RWPE2 (cell line): Measurements from ENCODE around the gene B4GALNT4.
"Not testable (repeated sequence)": the region's sequence is repeated elsewhere in the genome, so short reads cannot be mapped to it uniquely, and the experiment has no call there.

Experiments
- ATAC-seq: fragments of 200-7000 bp; cut with Tn5 transposase; 3 replicates; pipeline ENCODE4 v1.9.1; 2021; ENCODE audit warnings: low read depth
- DNase-seq: peaks from one replicate; pipeline ENCODE4 v3.0.0-alpha.2; 2020; ENCODE audit warnings: low spot score
- H3K27ac ChIP-seq: fragments of 450-650 bp; 2 replicates; pipeline ENCODE4 v1.5.1; 2017; ENCODE audit warnings: mild to moderate bottlenecking; ENCODE audit not compliant: poor library complexity, severe bottlenecking
- H3K27me3 ChIP-seq: fragments of 250-450 bp; sonication (Bioruptor Pico); 2 replicates; pipeline ENCODE4 v1.5.1; 2021; ENCODE audit warnings: mild to moderate bottlenecking, moderate library complexity; ENCODE audit not compliant: insufficient read depth, poor library complexity, severe bottlenecking
- H3K36me3 ChIP-seq: fragments of 250-450 bp; sonication (Bioruptor Pico); 2 replicates; pipeline ENCODE4 v1.5.1; 2020; ENCODE audit warnings: low read depth, mild to moderate bottlenecking, moderate library complexity
- H3K4me1 ChIP-seq: fragments of 250-450 bp; sonication (Bioruptor Pico); 2 replicates; pipeline ENCODE4 v1.5.1; 2021; ENCODE audit warnings: mild to moderate bottlenecking, moderate library complexity; ENCODE audit not compliant: insufficient read depth, poor library complexity, severe bottlenecking
- H3K4me3 ChIP-seq: fragments of 250-450 bp; sonication (Bioruptor Pico); 2 replicates; pipeline ENCODE4 v1.5.1; 2021; ENCODE audit warnings: mild to moderate bottlenecking, moderate library complexity; ENCODE audit not compliant: severe bottlenecking
- H3K9me3 ChIP-seq: fragments of 250-450 bp; sonication (Bioruptor Pico); 2 replicates; pipeline ENCODE4 v1.5.1; 2021; ENCODE audit warnings: mild to moderate bottlenecking, moderate library complexity; ENCODE audit not compliant: severe bottlenecking
- TF ChIP-seq, protein P1 (sequence below): fragments of 450-650 bp; IDR thresholded peaks from one replicate; pipeline ENCODE4 v1.5.1; 2017; ENCODE audit warnings: mild to moderate bottlenecking, moderate library complexity; ENCODE audit not compliant: poor library complexity, severe bottlenecking

B4GALNT4 gene

DNA sequence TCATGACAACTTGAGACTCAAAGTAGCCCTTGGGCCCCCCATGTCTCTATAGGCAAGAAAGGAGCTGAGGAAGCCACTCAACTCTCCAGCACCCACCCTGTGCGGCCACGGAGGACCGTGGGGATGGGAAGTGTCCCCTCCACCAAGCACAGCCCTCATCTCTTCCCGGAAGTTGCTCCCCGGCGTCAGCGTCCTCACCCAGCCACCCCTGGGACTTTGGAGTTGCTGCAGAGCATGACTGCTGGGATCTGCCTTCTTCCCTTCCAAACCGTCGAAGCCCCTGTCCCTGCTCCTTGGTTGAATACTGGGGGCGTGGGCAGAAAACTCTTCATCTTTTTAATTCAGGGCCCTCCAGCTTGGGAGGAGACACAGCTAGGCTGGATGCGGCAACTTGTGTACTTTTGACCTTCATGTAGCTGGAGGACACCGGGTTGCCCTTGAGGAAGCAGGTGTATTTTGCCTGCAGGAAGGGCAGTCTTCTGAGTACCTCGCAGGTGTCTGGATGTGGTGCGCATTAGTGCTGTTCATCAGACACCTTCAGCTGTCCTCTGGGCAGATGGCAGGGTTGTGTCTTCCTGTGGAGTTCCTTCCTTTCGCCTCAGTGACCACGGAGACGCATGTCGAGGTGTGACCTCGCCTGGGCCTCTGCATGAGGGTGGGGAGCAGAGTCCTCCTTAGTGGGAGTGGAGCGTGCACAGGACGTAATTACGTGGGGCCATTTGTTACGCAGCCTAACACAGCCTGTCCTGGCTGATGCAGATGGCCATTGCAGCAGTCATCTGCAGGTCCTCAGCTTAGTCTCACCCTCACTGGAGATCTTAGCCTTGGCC, 36.4 kb upstream of the B4GALNT4 start:
- DNase-seq = no peak
- Histone ChIP-seq H3K27ac (no peak overlapping the region), H3K27me3 (no peaks in the 10 kb centered on the region), H3K4me3 (no peak overlapping the region), H3K36me3 (no peaks in the 10 kb centered on the region), H3K4me1 (no peaks in the 10 kb centered on the region), H3K9me3 (no peaks in the 10 kb centered on the region)
- TF ChIP-seq, protein P1, sequence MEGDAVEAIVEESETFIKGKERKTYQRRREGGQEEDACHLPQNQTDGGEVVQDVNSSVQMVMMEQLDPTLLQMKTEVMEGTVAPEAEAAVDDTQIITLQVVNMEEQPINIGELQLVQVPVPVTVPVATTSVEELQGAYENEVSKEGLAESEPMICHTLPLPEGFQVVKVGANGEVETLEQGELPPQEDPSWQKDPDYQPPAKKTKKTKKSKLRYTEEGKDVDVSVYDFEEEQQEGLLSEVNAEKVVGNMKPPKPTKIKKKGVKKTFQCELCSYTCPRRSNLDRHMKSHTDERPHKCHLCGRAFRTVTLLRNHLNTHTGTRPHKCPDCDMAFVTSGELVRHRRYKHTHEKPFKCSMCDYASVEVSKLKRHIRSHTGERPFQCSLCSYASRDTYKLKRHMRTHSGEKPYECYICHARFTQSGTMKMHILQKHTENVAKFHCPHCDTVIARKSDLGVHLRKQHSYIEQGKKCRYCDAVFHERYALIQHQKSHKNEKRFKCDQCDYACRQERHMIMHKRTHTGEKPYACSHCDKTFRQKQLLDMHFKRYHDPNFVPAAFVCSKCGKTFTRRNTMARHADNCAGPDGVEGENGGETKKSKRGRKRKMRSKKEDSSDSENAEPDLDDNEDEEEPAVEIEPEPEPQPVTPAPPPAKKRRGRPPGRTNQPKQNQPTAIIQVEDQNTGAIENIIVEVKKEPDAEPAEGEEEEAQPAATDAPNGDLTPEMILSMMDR = no peak
- no peak for ATAC-seq

DNA sequence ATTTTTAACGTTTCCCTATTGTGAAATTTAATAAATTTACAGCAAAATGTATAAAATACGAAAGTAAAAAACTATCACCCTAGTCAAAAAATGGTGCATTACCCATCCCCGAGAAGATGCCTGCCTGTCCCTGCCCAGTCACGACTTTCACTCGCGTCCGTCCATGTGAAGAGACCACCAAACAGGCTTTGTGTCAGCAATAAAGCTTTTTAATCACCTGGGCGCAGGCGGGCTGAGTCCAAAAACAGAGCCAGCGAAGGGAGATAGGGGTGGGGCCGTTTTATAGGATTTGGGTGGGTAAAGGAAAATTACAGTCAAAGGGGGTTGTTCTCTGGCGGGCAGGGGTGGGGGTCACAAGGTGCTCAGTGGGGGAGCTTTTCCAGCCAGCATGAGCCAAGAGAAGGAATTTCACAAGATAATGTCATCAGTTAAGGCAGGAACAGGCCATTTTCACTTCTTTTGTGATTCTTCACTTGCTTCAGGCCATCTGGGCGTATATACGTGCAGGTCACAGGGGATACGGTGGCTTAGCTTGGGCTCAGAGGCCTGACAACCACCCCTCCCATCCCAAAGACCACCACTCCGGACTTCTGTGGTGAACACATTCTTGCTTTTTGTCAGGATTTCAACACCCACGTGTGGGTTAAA, 35.6 kb upstream of the B4GALNT4 start:
- H3K4me1 ChIP-seq, DNase-seq, H3K36me3 ChIP-seq, H3K27me3 ChIP-seq, H3K9me3 ChIP-seq, H3K27ac ChIP-seq, ATAC-seq, H3K4me3 ChIP-seq: not testable (repeated sequence)

DNA sequence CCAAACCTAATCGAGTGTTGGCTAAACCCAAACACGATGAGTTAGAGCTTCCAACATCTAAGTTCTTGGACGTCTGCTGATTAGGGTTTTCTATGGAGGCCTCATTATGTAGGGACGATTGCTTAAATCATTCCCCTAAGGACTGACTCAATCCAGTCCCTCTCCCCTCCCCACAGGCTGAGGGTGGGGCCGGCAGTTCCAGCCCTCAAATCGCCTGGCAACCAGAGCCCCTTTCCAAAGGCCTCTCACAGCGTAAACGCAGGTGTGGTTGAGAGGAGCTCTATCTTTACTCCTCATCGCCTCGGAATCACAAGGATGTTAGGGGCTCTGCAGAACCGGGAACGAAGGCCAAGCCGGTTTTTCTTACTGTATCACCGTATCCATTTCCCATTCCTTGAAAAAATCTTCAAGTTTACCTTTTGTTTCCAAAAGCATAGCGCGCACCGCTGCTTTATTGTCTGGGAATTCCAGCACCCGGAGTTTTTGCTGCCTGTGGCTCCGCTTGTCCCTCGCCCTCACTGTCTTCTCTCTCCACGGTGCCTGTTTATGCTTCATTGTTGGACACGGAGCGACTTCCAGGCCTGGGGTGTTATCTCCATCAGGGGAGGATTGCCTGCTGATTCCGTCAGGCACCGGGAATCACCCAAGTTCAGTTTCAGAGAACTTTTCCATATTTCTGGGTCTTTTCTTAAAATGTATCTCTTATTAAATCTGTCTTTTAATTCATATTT, 34.9 kb upstream of the B4GALNT4 start:
- Histone ChIP-seq H3K9me3 (no peaks in the 10 kb centered on the region), H3K27ac (no peak overlapping the region), H3K27me3 (no peaks in the 10 kb centered on the region), H3K4me1 (no peaks in the 10 kb centered on the region), H3K36me3 (no peaks in the 10 kb centered on the region), H3K4me3 (no peak overlapping the region)
- ATAC-seq (no peak), DNase-seq (no peak)
- TF ChIP-seq, protein P1 = no peak

DNA sequence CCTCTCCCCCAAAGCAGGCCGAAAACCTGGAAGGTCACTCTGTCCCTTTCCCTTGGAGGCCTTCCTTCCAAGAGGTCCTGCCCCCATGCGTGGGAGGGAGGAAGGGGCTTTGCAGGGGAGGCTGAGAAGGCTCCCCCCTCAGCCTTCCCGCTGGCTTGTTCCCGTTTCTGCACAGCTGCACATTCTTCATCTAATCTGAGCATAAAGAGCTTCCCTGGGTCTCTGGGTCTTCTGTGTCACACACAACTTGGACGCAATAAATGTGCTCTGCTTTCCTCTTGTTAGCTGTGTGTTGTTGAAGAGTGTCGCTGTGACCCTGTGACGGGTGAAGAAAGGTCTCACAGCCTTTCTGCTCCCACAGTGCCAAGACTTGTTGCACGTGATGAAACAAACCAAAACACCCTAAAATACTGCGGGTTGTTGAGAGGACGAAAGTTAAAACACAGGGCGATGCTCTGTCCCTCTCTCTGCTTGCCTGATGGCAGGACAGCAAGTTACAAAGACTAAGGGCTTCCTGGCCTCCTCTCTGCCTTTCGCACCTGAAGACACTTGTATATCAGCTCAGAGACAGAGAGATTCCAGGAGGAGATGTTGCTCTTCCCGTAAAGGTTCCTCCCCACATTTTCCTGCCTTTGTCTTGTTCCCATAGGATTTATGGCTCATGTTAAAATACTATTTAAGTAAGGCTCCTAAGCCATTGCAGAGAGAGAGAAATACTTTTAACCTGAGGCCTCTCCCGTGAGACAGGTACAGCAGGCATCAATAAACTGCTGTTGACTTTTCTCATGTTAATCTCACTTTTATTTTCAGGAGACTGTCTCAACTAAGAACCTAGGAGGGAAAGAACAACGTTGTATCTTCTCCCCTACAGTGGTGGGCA, 33.3 kb upstream of the B4GALNT4 start:
- ATAC-seq (no peak), DNase-seq (no peak)
- TF ChIP-seq, protein P1 = no peak
- Histone ChIP-seq H3K27me3 (no peaks in the 10 kb centered on the region), H3K36me3 (no peaks in the 10 kb centered on the region), H3K27ac (no peak overlapping the region), H3K4me1 (no peaks in the 10 kb centered on the region), H3K4me3 (no peak overlapping the region), H3K9me3 (no peaks in the 10 kb centered on the region)
